GM12872 (cell line): ENCODE data around the gene TLDC2.

Source experiments
- CTCF ChIP-seq: IDR thresholded peaks from 3 replicates; pipeline ENCODE4 v1.5.1; 2011; ENCODE audit warnings: low read depth, mild to moderate bottlenecking, low read length, moderate library complexity; ENCODE audit not compliant: insufficient read depth

Gene TLDC2

GRCh38 chr20:36866681-36867495 lies 9.1 kb upstream of the TLDC2 start:
- TF ChIP-seq CTCF: no peak

GRCh38 chr20:36871640-36872570 lies 4.0 kb upstream of the TLDC2 start:
- TF ChIP-seq CTCF: no peak

GRCh38 chr20:36872852-36873251 lies 3.1 kb upstream of the TLDC2 start:
- no peak for TF ChIP-seq CTCF

GRCh38 chr20:36873498-36874189 lies 2.3 kb upstream of the TLDC2 start:
- no peak for TF ChIP-seq CTCF

- TF ChIP-seq CTCF: no peak
These were observed 515 bp downstream of the TLDC2 start for GRCh38 chr20:36876473-36876833.

GRCh38 chr20:36878941-36879340 lies 3.0 kb downstream of the TLDC2 start:
- no peak for TF ChIP-seq CTCF

- no peak for TF ChIP-seq CTCF
These were observed 4.9 kb downstream of the TLDC2 start for GRCh38 chr20:36880741-36881250.
